ENCODE measurements around the gene CLCN2. TPM values are rescaled to one million over a fixed set of nuclear protein-coding genes. Genes with fewer than 3 reads are reported as not detected.

The CLCN2 gene
- total RNA-seq, 2 experiments from 2014 or later = 6.1 to 7.0 TPM

DNA sequence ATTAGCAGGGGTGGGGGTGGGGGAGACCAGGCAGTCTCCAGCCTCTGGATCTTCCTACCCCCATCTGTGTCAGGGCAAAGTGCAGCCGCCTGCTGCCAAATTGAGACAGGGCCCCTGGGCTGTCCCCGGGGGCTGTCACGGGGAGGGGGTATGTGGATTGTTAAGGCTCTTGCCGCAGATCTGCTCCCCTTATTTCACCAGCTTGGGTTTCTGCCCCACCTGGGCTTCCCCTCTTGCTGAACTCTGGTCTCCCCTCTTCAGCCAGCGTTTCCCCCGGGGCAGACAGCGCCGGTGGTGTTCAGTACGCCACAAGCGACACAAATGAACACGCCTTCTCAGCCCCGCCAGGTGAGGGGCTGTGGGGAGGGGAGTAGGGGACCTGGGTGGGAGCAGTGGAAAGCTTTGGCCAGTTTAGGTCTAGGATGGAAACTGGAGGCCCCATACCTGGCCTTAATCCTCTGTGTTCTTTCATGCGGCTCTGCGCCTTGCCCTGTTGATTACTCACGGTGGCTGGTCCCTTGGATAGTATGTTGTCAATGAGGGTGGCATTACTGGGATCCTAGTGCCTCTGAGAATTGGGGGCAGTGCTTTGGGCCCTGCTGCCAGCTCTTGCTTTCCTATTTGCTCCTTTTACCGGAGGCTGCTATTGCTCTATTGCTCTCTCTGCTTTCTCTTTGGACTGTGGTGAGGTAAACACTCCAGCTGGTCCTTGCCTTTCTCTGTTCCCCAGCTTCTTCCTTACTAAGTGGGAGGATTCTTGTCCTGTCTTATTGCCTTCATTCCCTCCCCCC, 45.3 kb downstream of the CLCN2 start:
- ChIA-PET POLR2A (interaction anchor here (0.9 kb wide), 1 partner anchor 46 kb away, joined by 3 read pairs; no protein-coding TSS in a partner anchor), CTCF (interaction anchor here (0.9 kb wide), 1 partner anchor 46 kb away, joined by 4 read pairs; no protein-coding TSS in a partner anchor)

DNA sequence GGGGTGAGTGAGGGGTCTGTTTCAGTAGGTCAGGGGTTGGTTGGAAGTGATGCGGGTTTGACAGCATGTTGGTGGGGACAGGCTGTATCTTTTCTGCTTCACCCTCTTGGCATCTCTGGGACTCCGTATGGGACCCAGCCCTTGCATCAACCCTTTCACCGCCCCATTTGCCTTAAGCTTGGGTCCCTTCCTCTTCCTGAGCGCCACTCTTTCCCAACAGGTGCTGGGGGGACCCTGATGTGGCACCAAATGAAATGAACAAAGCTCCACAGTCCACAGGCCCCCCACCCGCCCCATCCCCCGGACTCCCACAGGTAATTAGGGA, 45.9 kb downstream of the CLCN2 start:
- POLR2A ChIA-PET = interaction anchor here (1.1 kb wide), 1 partner anchor 10 kb away, joined by 4 read pairs; no protein-coding TSS in a partner anchor

DNA sequence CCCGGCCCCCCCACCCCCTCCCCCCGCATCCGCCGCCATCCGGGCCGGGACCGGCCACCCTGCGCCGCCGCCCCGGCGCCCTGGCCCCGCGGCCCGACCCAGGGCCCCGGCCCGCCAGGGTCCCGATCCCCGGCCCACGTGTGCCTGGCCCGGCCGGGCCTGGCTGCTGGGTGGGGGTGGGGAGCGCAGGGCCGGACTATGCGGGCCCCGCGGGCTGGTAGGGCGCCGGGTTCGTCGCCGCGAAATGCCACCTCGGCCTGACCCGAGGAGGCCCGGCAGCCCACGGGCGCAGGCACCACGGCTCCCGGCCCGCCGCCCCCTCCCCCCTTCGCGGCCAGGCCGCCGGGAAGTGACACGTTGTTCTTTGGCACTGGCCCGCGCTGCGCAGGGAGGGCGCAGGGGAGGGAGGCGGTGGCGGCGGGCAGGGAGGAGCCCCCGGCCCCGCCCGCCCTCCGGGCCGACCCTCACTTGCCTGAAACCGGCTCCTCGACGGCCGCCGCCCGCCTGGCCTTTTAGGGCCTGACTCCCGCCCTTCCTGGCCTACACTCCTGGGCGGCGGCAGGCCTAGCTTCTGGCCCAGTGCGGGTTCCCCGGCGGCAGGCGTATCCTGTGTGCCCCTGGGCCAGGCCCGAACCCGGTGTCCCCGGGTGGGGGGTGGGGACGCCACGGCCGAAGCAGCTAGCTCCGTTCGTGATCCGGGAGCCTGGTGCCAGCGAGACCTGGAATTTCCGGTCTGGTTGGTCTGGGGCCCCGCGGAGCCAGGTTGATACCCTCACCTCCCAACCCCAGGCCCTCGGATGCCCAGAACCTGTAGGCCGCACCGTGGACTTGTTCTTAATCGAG, 46.5 kb downstream of the CLCN2 start:
- ChIA-PET CTCF (no interaction called here), POLR2A (interaction anchor here (0.5 to 1.1 kb wide), 2 partner anchors 11 to 117 kb away, joined by 3 to 4 read pairs; no protein-coding TSS in a partner anchor)

More for the DNA sequence above, 45.9 kb downstream of the CLCN2 start:
- CTCF ChIA-PET = interaction anchor here (0.9 kb wide), 1 partner anchor 47 kb away, joined by 4 read pairs; no protein-coding TSS in a partner anchor

DNA sequence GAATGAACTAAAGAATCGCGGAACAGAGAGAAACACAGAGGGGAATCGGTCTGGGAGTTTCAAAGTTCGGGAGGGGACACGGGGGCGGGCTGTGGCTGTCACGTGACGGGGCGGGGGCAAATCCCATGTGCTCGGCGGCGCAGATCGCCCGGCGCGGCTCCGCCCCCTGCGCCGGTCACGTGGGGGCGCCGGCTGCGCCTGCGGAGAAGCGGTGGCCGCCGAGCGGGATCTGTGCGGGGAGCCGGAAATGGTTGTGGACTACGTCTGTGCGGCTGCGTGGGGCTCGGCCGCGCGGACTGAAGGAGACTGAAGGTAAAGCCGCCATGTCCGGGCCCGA, 47.1 kb downstream of the CLCN2 start, which contains the start of gene EIF4G1:
Gene EIF4G1 (plus strand): TSS at position 244 of the 337 bp plus-strand sequence. CDS start 1,191 bp downstream, outside the sequence.
- CTCF ChIA-PET = no interaction called here
- POLR2A ChIA-PET = no interaction called here

DNA sequence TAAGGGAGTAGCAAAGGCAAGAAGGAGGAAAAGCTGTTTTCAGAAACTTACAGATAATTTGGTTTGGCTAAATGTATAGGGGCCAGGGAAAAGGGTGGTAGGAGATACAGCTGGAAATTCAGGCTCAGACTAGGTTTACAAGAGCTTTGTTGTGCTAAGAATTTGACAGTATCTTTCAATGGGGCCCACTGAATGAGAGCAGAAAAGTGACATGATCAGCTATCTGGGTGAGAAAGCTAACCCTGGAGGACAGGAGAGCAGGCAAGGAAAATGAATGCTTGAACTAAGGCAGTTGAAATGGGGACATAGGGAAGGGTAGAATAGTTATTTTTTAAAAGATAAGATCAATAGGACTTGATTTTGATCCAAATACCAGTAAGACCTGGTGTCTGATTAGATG, 49.8 kb downstream of the CLCN2 start:
- ChIA-PET POLR2A (no interaction called here), CTCF (no interaction called here)

DNA sequence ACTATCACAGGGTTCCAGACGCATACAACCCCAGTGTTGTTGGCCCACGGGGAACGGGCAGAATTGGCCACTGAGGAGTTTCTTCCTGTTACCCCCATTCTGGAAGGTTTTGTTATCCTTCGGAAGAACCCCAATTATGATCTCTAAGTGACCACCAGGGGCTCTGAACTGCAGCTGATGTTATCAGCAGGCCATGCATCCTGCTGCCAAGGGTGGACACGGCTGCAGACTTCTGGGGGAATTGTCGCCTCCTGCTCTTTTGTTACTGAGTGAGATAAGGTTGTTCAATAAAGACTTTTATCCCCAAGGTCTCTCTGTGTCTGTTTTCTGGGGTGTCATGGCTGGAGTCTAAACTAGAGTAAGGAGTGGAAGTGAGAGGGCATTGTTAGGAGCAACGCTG, 52.7 kb downstream of the CLCN2 start:
- CTCF ChIA-PET = no interaction called here

DNA sequence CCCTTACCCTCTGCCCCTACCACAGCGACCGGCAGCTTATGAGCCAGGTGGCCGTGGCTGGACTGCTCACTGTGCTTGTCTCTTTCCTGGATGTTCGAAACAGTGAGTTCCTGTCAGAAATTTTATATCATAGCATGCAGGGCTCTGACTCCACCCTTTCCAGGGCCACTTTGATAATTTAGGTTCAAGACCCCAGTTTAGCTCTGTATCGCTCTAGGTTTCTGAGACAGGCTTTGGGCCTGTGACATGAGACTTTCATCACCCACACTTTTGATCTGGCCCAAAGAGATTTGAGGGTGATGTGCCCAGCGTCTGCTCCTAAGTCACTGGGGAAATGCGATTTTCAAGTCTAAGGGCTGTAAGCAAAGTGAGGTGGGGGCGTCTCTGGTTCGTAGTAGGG, 53.5 kb downstream of the CLCN2 start:
- ChIA-PET POLR2A (no interaction called here), CTCF (no interaction called here)

More for the DNA sequence above, 52.7 kb downstream of the CLCN2 start:
- POLR2A ChIA-PET = no interaction called here

DNA sequence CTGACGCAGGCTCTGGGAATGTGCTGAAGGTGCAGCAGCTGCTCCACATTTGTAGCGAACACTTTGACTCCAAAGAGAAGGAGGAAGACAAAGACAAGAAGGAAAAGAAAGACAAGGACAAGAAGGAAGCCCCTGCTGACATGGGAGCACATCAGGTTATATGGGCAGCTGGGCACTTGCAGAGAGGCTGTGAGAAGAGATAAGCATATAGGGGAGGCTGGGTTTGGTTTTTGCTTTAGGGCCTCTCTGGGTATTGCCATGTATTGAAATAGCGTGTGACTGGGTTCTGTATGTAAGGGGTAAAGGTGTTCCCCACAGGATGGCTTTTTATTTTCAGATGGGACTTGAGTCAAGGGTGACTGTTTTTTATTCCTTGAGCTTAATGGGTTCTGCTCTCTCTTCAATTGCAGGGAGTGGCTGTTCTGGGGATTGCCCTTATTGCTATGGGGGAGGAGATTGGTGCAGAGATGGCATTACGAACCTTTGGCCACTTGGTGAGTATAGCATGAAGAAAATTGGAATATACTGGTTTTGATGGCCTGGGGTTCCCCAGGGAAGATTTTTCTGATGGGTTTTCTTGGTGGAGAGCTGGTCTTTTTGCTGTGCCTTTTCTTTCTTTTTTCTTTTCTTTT, 54.9 kb downstream of the CLCN2 start:
- ChIA-PET POLR2A (no interaction called here), CTCF (interaction anchor here (1.7 kb wide), 1 partner anchor 14 kb away, joined by 5 read pairs; no protein-coding TSS in a partner anchor)

DNA sequence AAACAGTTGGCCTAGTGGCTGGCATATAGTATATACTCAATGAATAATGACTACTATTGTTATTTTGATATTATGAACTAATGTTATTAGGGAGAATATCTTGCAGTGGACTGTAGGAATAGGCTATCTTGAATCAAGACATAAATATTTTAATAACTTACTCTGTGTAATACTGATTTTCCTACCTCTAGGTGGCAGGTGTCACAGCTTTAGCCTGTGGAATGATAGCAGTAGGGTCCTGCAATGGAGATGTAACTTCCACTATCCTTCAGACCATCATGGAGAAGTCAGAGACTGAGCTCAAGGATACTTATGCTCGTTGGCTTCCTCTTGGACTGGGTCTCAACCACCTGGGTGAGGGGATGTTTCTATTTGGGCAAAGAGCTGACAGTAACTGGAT, 55.8 kb downstream of the CLCN2 start:
- POLR2A ChIA-PET = no interaction called here

DNA sequence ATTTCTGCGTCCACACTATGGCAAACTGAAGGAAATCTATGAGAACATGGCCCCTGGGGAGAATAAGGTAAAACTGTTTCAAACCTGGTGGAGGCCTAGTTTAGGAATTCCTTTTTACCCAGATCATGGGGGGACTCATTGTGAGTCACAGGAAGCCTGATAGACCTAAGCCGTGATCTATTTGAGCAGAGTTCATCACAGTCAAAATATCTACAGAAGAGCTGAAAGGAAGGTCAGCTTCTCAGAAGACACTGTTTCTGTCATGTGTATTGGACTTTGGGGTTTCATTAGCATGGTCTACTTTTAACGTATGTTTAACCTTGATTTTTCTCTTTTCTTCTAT, 61.1 kb downstream of the CLCN2 start:
- POLR2A ChIA-PET = interaction anchor here (1.4 kb wide), 1 partner anchor 18 kb away, joined by 6 read pairs; no protein-coding TSS in a partner anchor

More for the DNA sequence above, 55.8 kb downstream of the CLCN2 start:
- CTCF ChIA-PET = interaction anchor here (1.7 kb wide), 1 partner anchor 15 kb away, joined by 5 read pairs; no protein-coding TSS in a partner anchor

DNA sequence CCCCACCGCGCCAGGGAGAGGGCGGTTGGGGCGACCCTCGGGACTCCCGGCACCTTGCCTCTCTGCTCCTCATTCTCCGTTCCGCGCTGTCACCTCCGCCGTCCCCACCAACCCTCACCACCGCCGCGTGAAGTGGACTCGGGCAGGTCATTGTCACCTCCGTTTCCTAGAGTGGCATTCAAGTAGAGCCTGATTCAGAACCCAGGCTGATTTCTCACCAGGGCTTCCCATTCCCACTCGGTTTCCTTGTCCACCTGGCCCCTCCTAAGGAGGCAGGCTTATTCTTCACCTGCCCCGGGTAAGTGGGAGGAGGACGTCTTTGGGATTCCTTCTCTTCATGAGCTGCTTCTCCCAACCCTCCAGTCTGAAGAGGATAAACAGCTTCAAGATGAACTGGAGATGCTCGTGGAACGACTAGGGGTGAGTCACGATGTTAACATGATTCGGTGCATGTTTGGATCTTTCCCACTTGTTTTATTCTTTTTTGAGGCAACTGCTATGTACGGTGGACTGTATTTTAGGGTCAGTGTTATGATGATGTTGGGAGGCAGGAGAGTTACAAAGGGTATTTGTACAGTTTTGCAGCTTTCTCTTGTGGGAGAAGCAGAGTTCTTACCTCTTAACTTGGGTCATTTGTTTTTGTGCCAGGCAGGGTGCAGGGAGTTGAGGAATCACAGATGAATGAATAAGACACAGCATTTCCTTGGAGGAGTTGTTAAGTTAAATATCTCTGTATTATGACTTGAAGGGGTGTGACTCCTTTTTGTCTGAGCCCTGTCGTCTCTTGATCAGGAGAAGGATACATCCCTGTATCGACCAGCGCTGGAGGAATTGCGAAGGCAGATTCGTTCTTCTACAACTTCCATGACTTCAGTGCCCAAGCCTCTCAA, 61.7 kb downstream of the CLCN2 start:
- ChIA-PET CTCF (interaction anchor here (1.4 to 1.8 kb wide), 2 partner anchors 10 to 50 kb away, joined by 4 to 5 read pairs; no protein-coding TSS in a partner anchor), POLR2A (interaction anchor here (1.4 kb wide), 1 partner anchor 18 kb away, joined by 6 read pairs; no protein-coding TSS in a partner anchor)

More for the DNA sequence above, 61.1 kb downstream of the CLCN2 start:
- CTCF ChIA-PET = interaction anchor here (1.4 to 1.8 kb wide), 2 partner anchors 11 to 50 kb away, joined by 4 to 5 read pairs; no protein-coding TSS in a partner anchor

DNA sequence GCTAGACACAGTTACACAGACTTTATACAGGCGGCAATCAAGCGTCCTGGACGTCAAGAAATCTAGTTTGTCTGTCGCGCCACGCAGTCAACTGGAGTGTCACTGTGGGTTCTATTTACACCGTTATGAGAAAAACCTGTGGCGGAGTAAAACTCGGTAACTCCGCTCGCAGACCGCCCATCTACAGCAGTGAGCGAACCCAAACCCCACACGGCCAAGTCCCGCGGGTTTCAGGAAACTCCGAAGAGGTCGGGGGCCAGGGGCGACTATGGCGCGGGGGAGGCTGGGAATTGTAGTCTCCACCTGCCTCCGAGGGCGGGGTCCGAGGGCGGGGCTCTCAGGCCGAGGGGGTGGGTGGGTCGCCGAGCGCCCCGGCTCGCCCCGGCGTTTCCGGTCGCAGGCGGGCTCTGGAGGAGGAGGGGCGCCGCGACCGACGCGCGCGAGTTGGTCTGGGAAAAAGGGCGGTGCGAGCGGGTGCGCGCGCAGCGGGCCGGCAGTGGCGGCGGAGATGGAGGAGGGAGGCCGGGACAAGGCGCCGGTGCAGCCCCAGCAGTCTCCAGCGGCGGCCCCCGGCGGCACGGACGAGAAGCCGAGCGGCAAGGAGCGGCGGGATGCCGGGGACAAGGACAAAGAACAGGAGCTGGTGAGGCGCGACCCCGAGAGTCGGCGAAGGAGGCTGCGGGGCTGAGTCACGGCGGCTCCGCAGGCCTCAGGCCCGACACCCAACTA, 62.5 kb downstream of the CLCN2 start, which contains the start of gene PSMD2:
Gene PSMD2 (plus strand): TSS at position 483 of the 729 bp plus-strand sequence. CDS start 26 bp downstream, at position 509.
- CTCF ChIA-PET = interaction anchor here (1.2 to 1.4 kb wide), 3 partner anchors 9 to 473 kb away, joined by 3 to 4 read pairs (median 3); no protein-coding TSS in a partner anchor
- POLR2A ChIA-PET = no interaction called here

DNA sequence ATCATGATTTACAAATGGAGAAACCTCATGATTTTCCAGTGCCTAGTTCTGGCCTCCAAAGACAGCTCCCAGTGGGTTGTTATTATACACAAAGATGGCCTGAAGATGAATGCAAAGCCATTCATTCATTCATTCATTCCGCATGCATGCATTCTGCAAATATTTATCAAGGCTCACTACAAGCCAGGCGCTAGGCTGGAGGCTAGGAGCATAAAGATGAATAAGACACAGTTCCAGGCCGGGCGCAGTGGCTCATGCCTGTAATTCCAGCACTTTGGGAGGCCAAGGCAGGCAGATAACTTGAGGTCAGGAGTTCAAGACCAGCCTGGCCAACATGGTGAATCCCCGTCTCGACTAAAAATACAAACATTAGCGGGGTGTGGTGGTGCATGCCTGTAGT, 64.8 kb downstream of the CLCN2 start:
- ChIA-PET CTCF (interaction anchor here (0.7 to 0.9 kb wide), 2 partner anchors 12 to 122 kb away, joined by 3 to 4 read pairs; no protein-coding TSS in a partner anchor), POLR2A (no interaction called here)

Other genes starting within 250 kb of the CLCN2 start
- gene EIF2B5, start 226.2 kb downstream of the CLCN2 start, total RNA-seq = 10 to 100 TPM; 74.8 to 76.4 TPM
- gene DVL3, start 206.2 kb downstream of the CLCN2 start, total RNA-seq = 10 to 100 TPM; 36.3 to 37.9 TPM
- 100 to 1,000 TPM; 240 to 244 TPM for gene AP2M1, start 186.8 kb downstream of the CLCN2 start, total RNA-seq
- 10 to 100 TPM; 62.4 to 67.6 TPM for gene ABCF3, start 175.4 kb downstream of the CLCN2 start, total RNA-seq
- gene VWA5B2, start 132.0 kb downstream of the CLCN2 start, total RNA-seq = not detected
- gene ALG3, start 112.6 kb downstream of the CLCN2 start, total RNA-seq = 10 to 100 TPM; 59.7 to 61.9 TPM
- 10 to 100 TPM; 14.2 to 15.7 TPM for gene EEF1AKMT4, start 111.9 kb downstream of the CLCN2 start, total RNA-seq
- under 1 TPM; 0.36 to 0.69 TPM for gene CAMK2N2, start 100.1 kb downstream of the CLCN2 start, total RNA-seq
- gene ECE2, start 85.6 kb downstream of the CLCN2 start, total RNA-seq = not detected
- gene PSMD2, start 62.4 kb downstream of the CLCN2 start, total RNA-seq = 100 to 1,000 TPM; 309 to 314 TPM
- gene EIF4G1, start 47.0 kb downstream of the CLCN2 start, total RNA-seq = 100 to 1,000 TPM; 693 to 706 TPM
- gene FAM131A, start 24.0 kb downstream of the CLCN2 start, total RNA-seq = 1 to 10 TPM; 1.7 to 1.8 TPM
- gene POLR2H, start 105 bp upstream of the CLCN2 start, total RNA-seq = 100 to 1,000 TPM; 188 to 190 TPM
- gene THPO, start 16.6 kb upstream of the CLCN2 start, total RNA-seq = not detected
- not detected for gene CHRD, start 18.4 kb upstream of the CLCN2 start, total RNA-seq
- not detected for gene EPHB3, start 200.2 kb upstream of the CLCN2 start, total RNA-seq